NCI-H345 treated with DMSO at 0.1 percent for 48 hours (cell line): ENCODE results near the gene PSRC1.

Experiments used
- DNase-seq: peaks from one replicate; lab custom pipeline; 2025; ENCODE audit not compliant: unreplicated experiment; lab: John Stamatoyannopoulos, UW

PSRC1 gene

DNA sequence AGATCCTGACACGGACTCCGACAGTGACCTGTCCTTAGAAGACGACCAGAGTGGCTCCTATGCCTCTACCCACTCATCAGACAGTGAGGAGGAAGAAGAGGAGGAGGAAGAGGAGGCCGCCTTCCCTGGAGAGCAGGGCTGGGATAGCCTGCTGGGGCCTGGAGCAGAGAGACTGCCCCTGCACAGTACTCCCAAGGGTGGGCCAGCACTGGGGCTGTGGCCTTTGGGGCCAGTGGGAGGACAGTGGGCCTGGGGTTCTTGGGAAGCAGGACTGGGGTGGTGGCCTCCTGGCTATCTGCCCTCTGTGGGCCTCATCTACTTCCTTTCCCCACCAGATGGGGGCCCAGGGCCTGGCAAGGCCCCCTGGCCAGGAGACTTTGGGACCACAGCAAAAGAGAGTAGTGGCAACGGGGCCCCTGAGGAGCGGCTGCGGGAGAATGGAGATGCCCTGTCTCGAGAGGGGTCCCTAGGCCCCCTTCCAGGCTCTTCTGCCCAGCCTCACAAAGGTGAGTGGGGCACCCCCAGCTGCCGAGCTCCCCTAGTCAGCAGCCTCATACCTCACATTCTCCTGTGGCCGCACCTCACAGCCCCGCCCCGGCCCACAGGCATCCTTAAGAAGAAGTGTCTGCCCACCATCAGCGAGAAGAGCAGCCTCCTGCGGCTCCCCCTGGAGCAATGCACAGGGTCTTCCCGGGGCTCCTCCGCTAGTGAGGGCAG, 10.0 kb downstream of the PSRC1 start:
- no peak for DNase-seq

- DNase-seq = no peak
These were observed 10.7 kb downstream of the PSRC1 start for GRCh38 chr1:109272021-109272799.

GRCh38 chr1:109271458-109271857, 11.5 kb downstream of the PSRC1 start:
- DNase-seq = no peak

- no peak for DNase-seq
These were observed 12.2 kb downstream of the PSRC1 start for GRCh38 chr1:109270623-109271317.

DNA sequence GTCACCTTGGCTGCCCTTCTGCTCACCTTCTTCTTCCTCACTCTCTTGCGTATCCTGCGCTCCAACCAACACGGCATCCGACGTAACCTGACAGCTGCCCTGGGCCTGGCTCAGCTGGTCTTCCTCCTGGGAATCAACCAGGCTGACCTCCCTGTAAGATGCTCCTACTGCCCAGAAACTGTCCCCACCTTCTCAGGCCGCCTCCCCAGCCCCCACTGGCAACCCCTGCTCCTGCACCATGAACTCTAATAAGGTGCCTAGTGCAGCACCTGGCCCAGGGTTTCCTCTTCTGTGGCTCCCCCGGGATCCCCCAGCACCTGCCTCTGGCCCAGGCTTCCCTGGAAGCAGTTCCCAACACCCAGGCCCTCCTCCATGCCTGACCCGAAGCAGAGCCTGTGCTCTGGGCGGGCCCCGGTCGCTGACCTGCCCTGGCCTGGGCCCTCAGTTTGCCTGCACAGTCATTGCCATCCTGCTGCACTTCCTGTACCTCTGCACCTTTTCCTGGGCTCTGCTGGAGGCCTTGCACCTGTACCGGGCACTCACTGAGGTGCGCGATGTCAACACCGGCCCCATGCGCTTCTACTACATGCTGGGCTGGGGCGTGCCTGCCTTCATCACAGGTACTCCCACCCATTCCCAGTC, 12.8 kb downstream of the PSRC1 start:
- DNase-seq = no peak

- no peak for DNase-seq
These were observed 13.5 kb downstream of the PSRC1 start for GRCh38 chr1:109269212-109269980.

GRCh38 chr1:109268431-109269211, 14.3 kb downstream of the PSRC1 start:
- no peak for DNase-seq

DNA sequence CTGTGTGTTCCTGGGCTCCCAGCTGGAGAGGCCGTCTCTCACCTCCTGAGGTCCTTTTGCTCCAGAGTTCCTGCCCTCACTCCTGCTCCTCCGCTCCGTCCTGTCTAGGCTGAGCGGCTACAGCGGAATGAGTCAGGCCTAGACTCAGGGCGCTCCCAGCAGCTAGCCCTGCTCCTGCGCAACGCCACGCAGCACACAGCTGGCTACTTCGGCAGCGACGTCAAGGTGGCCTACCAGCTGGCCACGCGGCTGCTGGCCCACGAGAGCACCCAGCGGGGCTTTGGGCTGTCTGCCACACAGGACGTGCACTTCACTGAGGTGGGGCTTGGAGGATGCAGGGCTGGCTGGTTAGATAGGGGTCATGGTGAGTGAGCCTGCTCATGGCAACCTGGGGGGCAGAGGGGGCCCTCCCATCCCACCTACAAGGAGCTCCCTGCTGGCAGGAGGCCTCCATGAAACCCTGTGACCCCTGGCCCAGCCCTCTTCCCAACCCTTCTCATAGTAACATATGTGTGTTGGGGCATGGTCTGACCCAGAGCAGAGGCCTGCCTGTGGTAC, 15.1 kb downstream of the PSRC1 start:
- DNase-seq = no peak

- DNase-seq = no peak
These were observed 16.0 kb downstream of the PSRC1 start for GRCh38 chr1:109266965-109267364.

DNA sequence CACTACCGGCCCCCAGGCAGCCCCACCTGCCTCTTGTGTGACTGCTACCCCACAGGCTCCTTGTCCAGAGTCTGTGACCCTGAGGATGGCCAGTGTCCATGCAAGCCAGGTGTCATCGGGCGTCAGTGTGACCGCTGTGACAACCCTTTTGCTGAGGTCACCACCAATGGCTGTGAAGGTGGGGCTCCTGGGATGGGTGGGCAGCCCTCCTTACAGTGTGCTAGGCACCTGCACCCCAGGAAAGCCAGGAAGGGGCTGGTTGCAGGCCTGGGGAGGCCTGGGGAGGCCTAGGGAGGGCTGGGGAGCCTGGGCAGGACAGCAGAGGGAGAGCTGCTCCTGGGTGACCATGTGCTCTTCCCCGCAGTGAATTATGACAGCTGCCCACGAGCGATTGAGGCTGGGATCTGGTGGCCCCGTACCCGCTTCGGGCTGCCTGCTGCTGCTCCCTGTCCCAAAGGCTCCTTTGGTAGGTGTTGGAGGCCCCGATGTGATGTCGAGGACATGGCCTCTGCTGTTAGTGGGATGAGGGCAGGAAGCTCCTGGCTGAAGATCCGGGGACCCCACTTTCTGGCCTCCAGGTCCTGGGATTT, 17.1 kb downstream of the PSRC1 start:
- no peak for DNase-seq

- no peak for DNase-seq
These were observed 17.9 kb downstream of the PSRC1 start for GRCh38 chr1:109265016-109265415.

GRCh38 chr1:109264379-109264755, 18.6 kb downstream of the PSRC1 start:
- DNase-seq = no peak

- DNase-seq = no peak
These were observed 19.2 kb downstream of the PSRC1 start for GRCh38 chr1:109263597-109264378.

GRCh38 chr1:109263234-109263596, 19.7 kb downstream of the PSRC1 start:
- DNase-seq = no peak

DNA sequence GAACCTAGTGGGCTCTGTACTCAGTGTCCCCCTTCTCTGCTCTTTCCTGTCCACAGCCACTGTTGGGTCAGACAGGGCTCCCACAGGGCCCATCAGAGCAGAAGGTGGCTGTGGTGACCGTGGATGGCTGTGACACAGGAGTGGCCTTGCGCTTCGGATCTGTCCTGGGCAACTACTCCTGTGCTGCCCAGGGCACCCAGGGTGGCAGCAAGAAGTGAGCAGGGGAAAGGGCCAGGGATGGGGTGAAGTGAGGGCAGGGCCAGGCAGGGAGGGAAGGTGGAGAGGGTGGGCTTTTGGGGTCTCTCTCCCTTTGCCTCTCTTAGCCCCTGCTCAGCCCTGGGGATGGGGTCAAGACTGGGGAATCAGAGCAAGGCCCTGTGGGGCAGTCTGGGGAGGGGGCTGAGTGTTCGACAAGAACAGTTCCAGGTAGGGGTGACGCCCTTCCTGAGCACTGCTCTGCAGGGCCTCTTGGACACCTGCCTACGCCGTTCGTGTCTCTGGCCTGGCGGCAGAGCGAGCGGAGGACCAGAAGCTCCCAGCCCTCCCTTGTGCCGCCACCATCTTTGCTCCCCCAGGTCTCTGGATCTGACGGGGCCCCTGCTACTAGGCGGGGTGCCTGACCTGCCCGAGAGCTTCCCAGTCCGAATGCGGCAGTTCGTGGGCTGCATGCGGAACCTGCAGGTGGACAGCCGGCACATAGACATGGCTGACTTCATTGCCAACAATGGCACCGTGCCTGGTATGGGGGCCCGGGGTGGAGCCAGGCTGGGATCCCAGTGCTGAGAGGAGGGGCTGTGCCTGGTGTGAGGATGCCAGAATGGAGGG, 20.5 kb downstream of the PSRC1 start:
- no peak for DNase-seq

DNA sequence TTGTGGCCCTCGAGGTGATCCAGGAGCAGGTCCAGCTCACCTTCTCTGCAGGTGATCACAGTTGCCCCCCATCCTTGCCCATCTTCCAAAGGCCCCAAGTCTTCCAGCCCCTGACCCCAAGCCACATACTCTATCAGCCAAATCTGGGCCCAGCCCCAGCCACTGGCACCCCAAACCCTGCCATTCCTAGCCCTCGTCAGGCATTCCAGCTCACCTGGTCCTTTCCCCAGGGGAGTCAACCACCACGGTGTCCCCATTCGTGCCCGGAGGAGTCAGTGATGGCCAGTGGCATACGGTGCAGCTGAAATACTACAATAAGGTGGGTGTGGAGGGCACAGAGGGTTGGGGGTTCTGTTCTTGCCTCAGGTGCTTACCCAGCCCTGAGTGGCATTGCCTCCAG, 21.4 kb downstream of the PSRC1 start:
- DNase-seq = no peak

DNA sequence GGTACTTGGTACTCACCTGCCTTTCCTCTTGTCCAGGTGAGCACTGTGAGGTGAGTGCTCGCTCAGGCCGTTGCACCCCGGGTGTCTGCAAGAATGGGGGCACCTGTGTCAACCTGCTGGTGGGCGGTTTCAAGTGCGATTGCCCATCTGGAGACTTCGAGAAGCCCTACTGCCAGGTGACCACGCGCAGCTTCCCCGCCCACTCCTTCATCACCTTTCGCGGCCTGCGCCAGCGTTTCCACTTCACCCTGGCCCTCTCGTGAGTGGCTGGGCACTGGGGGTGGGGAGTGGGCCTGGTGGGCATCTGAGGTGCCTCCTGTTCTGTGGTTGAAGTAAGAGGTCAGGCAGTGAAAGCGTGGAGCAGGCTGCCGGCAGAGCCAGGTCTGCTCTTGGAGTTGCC, 21.9 kb downstream of the PSRC1 start:
- DNase-seq = no peak
